H1 (cell line): ENCODE measurements around the gene GPR176.

Experiments used
- ASH2L ChIP-seq: fragments of 200-600, 300-600 bp; sonication (generic); IDR thresholded peaks from one replicate; pipeline ENCODE4 v1.7.1; 2017; ENCODE audit warnings: low read length
- CBX5 ChIP-seq: fragments of 300-800, 300-1000 bp; sonication (generic); IDR thresholded peaks from 2 replicates; pipeline ENCODE4 v1.7.1; 2016; ENCODE audit warnings: antibody characterized with exemption, low read length, low read depth
- CREB1 ChIP-seq: IDR thresholded peaks from 2 replicates; pipeline ENCODE4 v1.6.1; 2012; ENCODE audit warnings: inconsistent platforms
- CTCF ChIP-seq, 3 experiments: IDR thresholded peaks; 1 replicate in 2 of 3; 2 replicates in 1 of 3; pipeline versions ENCODE4 v1.5.1 to v1.6.1; 2011; ENCODE audit warnings: low read length in 3 of 3, mild to moderate bottlenecking in 3 of 3, inconsistent platforms in 2 of 3, low read depth in 1 of 3, moderate library complexity in 1 of 3; ENCODE audit not compliant: insufficient read depth in 1 of 3; ENCODE audit errors: control extremely low read depth in 1 of 3
- EZH2 ChIP-seq: fragments of 200-600 bp; sonication (generic); IDR thresholded peaks from 2 replicates; pipeline ENCODE4 v1.7.1; 2012; ENCODE audit warnings: low read depth, mild to moderate bottlenecking, moderate library complexity, low read length, inconsistent platforms; ENCODE audit not compliant: severe bottlenecking
- GTF2F1 ChIP-seq: IDR thresholded peaks from 2 replicates; pipeline ENCODE4 v1.6.1; 2012; ENCODE audit warnings: low read depth, low read length, improper control_type of control experiment, borderline replicate concordance
- MAFK ChIP-seq: IDR thresholded peaks from 2 replicates; pipeline ENCODE4 v1.6.1; 2012; ENCODE audit warnings: low read depth, mild to moderate bottlenecking, improper control_type of control experiment, low read length
- NRF1 ChIP-seq: IDR thresholded peaks from 2 replicates; pipeline ENCODE4 v1.6.1; 2011; ENCODE audit warnings: mild to moderate bottlenecking, low read depth, low read length, improper control_type of control experiment
- POLR2A ChIP-seq, 2 experiments: IDR thresholded peaks; 1 replicate in 1 of 2; 2 replicates in 1 of 2; pipeline ENCODE4 v1.6.1; 2011; ENCODE audit warnings: low read depth in 2 of 2, low read length in 2 of 2, mild to moderate bottlenecking in 2 of 2; ENCODE audit errors: control extremely low read depth in 1 of 2
- POLR2AphosphoS5 ChIP-seq: IDR thresholded peaks from 2 replicates; pipeline ENCODE4 v1.6.1; 2011; ENCODE audit warnings: low read depth, low read length
- SUZ12 ChIP-seq: fragments of 200-600 bp; sonication (generic); IDR thresholded peaks from 2 replicates; pipeline ENCODE4 v1.6.1; 2012; ENCODE audit warnings: mild to moderate bottlenecking, inconsistent platforms, low read length, moderate library complexity, mixed read lengths
- TEAD4 ChIP-seq: IDR thresholded peaks from 2 replicates; pipeline ENCODE4 v1.6.1; 2012; ENCODE audit warnings: low read depth, low read length, inconsistent platforms, mixed read lengths
- YY1 ChIP-seq: IDR thresholded peaks from 2 replicates; pipeline ENCODE4 v1.6.1; 2011; ENCODE audit warnings: low read depth, mild to moderate bottlenecking, low read length

- no peak for TF ChIP-seq CTCF (IDR thresholded peaks at IDR 0.05; ENCODE audit: control extremely low read depth in 1 of 3, insufficient read depth in 1 of 3, low read depth in 1 of 3, low read length in 3 of 3)
- no peak for TF ChIP-seq GTF2F1
- TF ChIP-seq SUZ12 = no peak
- no peak for TF ChIP-seq POLR2AphosphoS5
- no peak for TF ChIP-seq CREB1
- TF ChIP-seq POLR2A (IDR thresholded peaks at IDR 0.05; ENCODE audit: control extremely low read depth in 1 of 2, low read depth in 2 of 2, low read length in 2 of 2) = no peak
- TF ChIP-seq TEAD4 = no peak
- TF ChIP-seq YY1 = no peak
- no peak for TF ChIP-seq NRF1
- TF ChIP-seq EZH2 = no peak
- TF ChIP-seq ASH2L = no peak
- TF ChIP-seq MAFK = no peak
- TF ChIP-seq CBX5 = no peak
These were observed 39.3 kb upstream of the GPR176 start for GRCh38 chr15:39959411-39959810.
